H9 (cell line): ENCODE measurements around the gene OBI1. TPM values are rescaled to one million over a fixed set of nuclear protein-coding genes. Genes with fewer than 3 reads are reported as not detected.

Source experiments
- DNase-seq: peaks from one replicate; pipeline ENCODE4 v3.0.0-alpha.2; 2017
- H2AFZ ChIP-seq: one replicate; pipeline ENCODE4 v1.6.1; 2013; ENCODE audit warnings: mild to moderate bottlenecking, low read length, control low read depth, moderate library complexity
- H2AK5ac ChIP-seq: 2 replicates; pipeline ENCODE4 v1.6.1; 2013; ENCODE audit warnings: low read length, control low read depth, mixed read lengths; ENCODE audit not compliant: insufficient read length
- H2BK120ac ChIP-seq: one replicate; pipeline ENCODE4 v1.6.1; 2013; ENCODE audit warnings: low read depth, mild to moderate bottlenecking, low read length, control low read depth, inconsistent platforms; ENCODE audit not compliant: poor library complexity, severe bottlenecking
- H2BK12ac ChIP-seq: 2 replicates; pipeline ENCODE4 v1.6.1; 2013; ENCODE audit warnings: low read length, control low read depth, mixed read lengths, low read depth; ENCODE audit not compliant: insufficient read length
- H2BK15ac ChIP-seq: 2 replicates; pipeline ENCODE4 v1.6.1; 2013; ENCODE audit warnings: low read depth, low read length, control low read depth
- H2BK20ac ChIP-seq: one replicate; pipeline ENCODE4 v1.6.1; 2013; ENCODE audit warnings: low read depth, mild to moderate bottlenecking, low read length, control low read depth, inconsistent platforms; ENCODE audit not compliant: poor library complexity, severe bottlenecking
- H2BK5ac ChIP-seq: 2 replicates; pipeline ENCODE4 v1.6.1; 2013; ENCODE audit warnings: low read length, control low read depth, mixed read lengths; ENCODE audit not compliant: insufficient read length
- H3K14ac ChIP-seq: 2 replicates; pipeline ENCODE4 v1.6.1; 2013; ENCODE audit warnings: low read length, control low read depth; ENCODE audit not compliant: insufficient read depth
- H3K18ac ChIP-seq: 2 replicates; pipeline ENCODE4 v1.6.1; 2013; ENCODE audit warnings: low read depth, mild to moderate bottlenecking, mixed read lengths, low read length, control low read depth; ENCODE audit not compliant: insufficient read length
- H3K23ac ChIP-seq: 2 replicates; pipeline ENCODE4 v1.6.1; 2013; ENCODE audit warnings: low read length, control low read depth, mixed read lengths, low read depth; ENCODE audit not compliant: insufficient read length
- H3K23me2 ChIP-seq: 2 replicates; pipeline ENCODE4 v1.6.1; 2013; ENCODE audit warnings: low read depth, mild to moderate bottlenecking, mixed read lengths, low read length, control low read depth; ENCODE audit not compliant: insufficient read length, poor library complexity, severe bottlenecking
- H3K27ac ChIP-seq: 2 replicates; pipeline ENCODE4 v1.5.1; 2013; ENCODE audit warnings: low read length, control low read depth, mixed read lengths, low read depth; ENCODE audit not compliant: insufficient read length
- H3K27me3 ChIP-seq: 2 replicates; pipeline ENCODE4 v1.6.1; 2013; ENCODE audit warnings: low read length, control low read depth, inconsistent platforms; ENCODE audit not compliant: insufficient read depth
- H3K4ac ChIP-seq: 2 replicates; pipeline ENCODE4 v1.6.1; 2013; ENCODE audit warnings: low read depth, mild to moderate bottlenecking, control low read depth, inconsistent platforms, low read length, moderate library complexity
- H3K4me1 ChIP-seq: 2 replicates; pipeline ENCODE4 v1.6.1; 2013; ENCODE audit warnings: low read length, control low read depth, inconsistent platforms; ENCODE audit not compliant: insufficient read depth
- H3K4me2 ChIP-seq: 2 replicates; pipeline ENCODE4 v1.6.1; 2013; ENCODE audit warnings: low read length, control low read depth, mixed read lengths; ENCODE audit not compliant: insufficient read length, insufficient read depth
- H3K56ac ChIP-seq: 2 replicates; pipeline ENCODE4 v1.6.1; 2013; ENCODE audit warnings: low read depth, mild to moderate bottlenecking, mixed read lengths, low read length, control low read depth; ENCODE audit not compliant: insufficient read length
- H3K79me1 ChIP-seq: 2 replicates; pipeline ENCODE4 v1.6.1; 2013; ENCODE audit warnings: low read depth, mild to moderate bottlenecking, moderate library complexity, low read length, control low read depth, inconsistent platforms; ENCODE audit not compliant: insufficient read depth, poor library complexity, severe bottlenecking
- H3K79me2 ChIP-seq: 2 replicates; pipeline ENCODE4 v1.6.1; 2013; ENCODE audit warnings: low read length, control low read depth, inconsistent platforms; ENCODE audit not compliant: insufficient read depth
- H3K9ac ChIP-seq: 2 replicates; pipeline ENCODE4 v1.6.1; 2013; ENCODE audit warnings: low read length, control low read depth, mixed read lengths; ENCODE audit not compliant: insufficient read length; ENCODE audit errors: extremely low read depth
- H3K9me3 ChIP-seq: one replicate; pipeline ENCODE4 v1.6.1; 2013; ENCODE audit warnings: low read depth, low read length, inconsistent platforms; ENCODE audit not compliant: control insufficient read depth
- H3T11ph ChIP-seq: one replicate; pipeline ENCODE4 v1.6.1; 2013; ENCODE audit warnings: mild to moderate bottlenecking, low read length, control low read depth, inconsistent platforms
- H4K20me1 ChIP-seq: one replicate; pipeline ENCODE4 v1.6.1; 2013; ENCODE audit not compliant: control insufficient read depth, insufficient read length, insufficient read depth
- H4K5ac ChIP-seq: 2 replicates; pipeline ENCODE4 v1.6.1; 2013; ENCODE audit warnings: low read depth, mild to moderate bottlenecking, mixed read lengths, low read length, control low read depth; ENCODE audit not compliant: insufficient read length
- H4K8ac ChIP-seq: replicated peaks from 2 replicates; pipeline ENCODE4 v1.6.1; 2013; ENCODE audit warnings: low read length, control low read depth, mixed read lengths, low read depth; ENCODE audit not compliant: insufficient read length
- H4K91ac ChIP-seq: 2 replicates; pipeline ENCODE4 v1.6.1; 2013; ENCODE audit warnings: low read depth, mild to moderate bottlenecking, moderate library complexity, mixed read lengths, low read length, control low read depth; ENCODE audit not compliant: insufficient read length
- H3K27ac Mint-ChIP-seq, 3 experiments: 2 replicates in 2 of 3; 3 replicates in 1 of 3; pipeline ENCODE4 v1.8.0; 2020 to 2021; ENCODE audit warnings: mixed read lengths in 3 of 3, mild to moderate bottlenecking in 1 of 3, moderate library complexity in 1 of 3
- H3K27me3 Mint-ChIP-seq: 2 replicates; pipeline ENCODE4 v1.8.0; 2021; ENCODE audit warnings: low read depth, mild to moderate bottlenecking, moderate library complexity, mixed read lengths
- H3K36me3 Mint-ChIP-seq, 3 experiments: 2 replicates in 2 of 3; 3 replicates in 1 of 3; pipeline ENCODE4 v1.8.0; 2020 to 2021; ENCODE audit warnings: low read depth in 3 of 3, mixed read lengths in 3 of 3; ENCODE audit not compliant: insufficient read depth in 1 of 3
- H3K4me1 Mint-ChIP-seq, 2 experiments: 2 replicates each; pipeline ENCODE4 v1.8.0; 2020; ENCODE audit warnings: mixed read lengths in 2 of 2
- H3K4me3 Mint-ChIP-seq, 2 experiments: 2 replicates in 1 of 2; 3 replicates in 1 of 2; pipeline ENCODE4 v1.8.0; 2020 to 2021; ENCODE audit warnings: mild to moderate bottlenecking in 2 of 2, mixed read lengths in 2 of 2, moderate library complexity in 1 of 2
- H3K9me3 Mint-ChIP-seq, 2 experiments: 2 replicates in 1 of 2; 3 replicates in 1 of 2; pipeline ENCODE4 v1.8.0; 2020; ENCODE audit warnings: mild to moderate bottlenecking in 2 of 2, mixed read lengths in 2 of 2, moderate library complexity in 1 of 2
- WGBS: extraction: QIAGEN DNeasy Blood & Tissue Kit; methylation state at CpG from one replicate; pipeline ENCODE4 v1.1.7; 2013; ENCODE audit warnings: missing lambda C conversion rate, low lambda C conversion rate, mixed read lengths; ENCODE audit not compliant: insufficient read length; ENCODE audit errors: extremely low coverage; 5-methylcytosine and 5-hydroxymethylcytosine counted together
- total RNA-seq: library from RNA; stranded (reverse); gene quantifications from 2 replicates; pipeline ENCODE4 v1.2.1, GENCODE V29; 2021
- TF ChIP-seq, protein P1 (sequence below): fragments of 200-600 bp; sonication (generic); conservative IDR thresholded peaks from 3 replicates; pipeline ENCODE4 v1.8.0; 2021; ENCODE audit warnings: antibody characterized with exemption, mild to moderate bottlenecking

The OBI1 gene
- total RNA-seq, 1 experiment from 2014 or later, result 24.4 TPM

DNA sequence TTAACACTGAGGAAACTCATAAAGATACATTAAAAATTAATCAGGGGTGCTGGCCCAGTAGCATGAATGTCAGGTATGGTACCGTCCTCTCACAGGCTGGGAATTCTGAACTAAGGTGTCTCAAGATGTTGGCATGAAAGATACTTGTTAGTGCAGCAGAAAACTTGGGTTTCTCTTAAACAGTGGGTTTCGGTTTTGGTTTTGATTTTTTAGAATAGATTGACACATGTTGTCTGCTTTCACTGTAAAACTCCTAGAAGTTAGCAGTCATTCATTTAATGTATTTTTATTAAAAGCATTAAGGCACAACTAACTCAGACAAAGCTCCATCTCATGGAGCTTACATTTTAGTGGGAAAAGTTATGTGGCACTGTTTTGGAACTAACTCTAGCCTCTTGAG is 3.5 kb upstream of the OBI1 start:
- H2BK20ac ChIP-seq, result no peak overlapping the region
- no peak overlapping the region for H2BK120ac ChIP-seq
- no peak overlapping the region for H3K23ac ChIP-seq
- no peak overlapping the region for H3T11ph ChIP-seq
- H3K4ac ChIP-seq, result no peak overlapping the region
- no peak overlapping the region for H2BK15ac ChIP-seq
- Mint-ChIP-seq H3K36me3 (peaks cover 0 to 7% (median 0%) of the 10 kb centered on the region in 3 experiments; a peak in 3 of 7 replicates), H3K9me3 (no peaks in the 10 kb centered on the region; a peak in 3 of 5 replicates), H3K27me3 (peaks cover 40% of the 10 kb centered on the region), H3K4me1 (peaks cover 33 to 36% of the 10 kb centered on the region in 2 experiments), H3K4me3 (no peak overlapping the region), H3K27ac (no peak overlapping the region)
- H4K20me1 ChIP-seq, result peaks cover 4% of the 10 kb centered on the region
- peaks cover 4% of the 10 kb centered on the region for H3K23me2 ChIP-seq
- H2AFZ ChIP-seq, result no peak overlapping the region
- no peak for DNase-seq
- no peak overlapping the region for H3K56ac ChIP-seq
- H3K79me2 ChIP-seq, result no peaks in the 10 kb centered on the region
- no peak overlapping the region for H2BK12ac ChIP-seq
- H3K9me3 ChIP-seq, result no peaks in the 10 kb centered on the region
- no peak overlapping the region for H3K9ac ChIP-seq
- H3K27me3 ChIP-seq, result peaks cover 4% of the 10 kb centered on the region; the same call in 1 of the 2 replicates
- no peak overlapping the region for H3K27ac ChIP-seq
- H3K18ac ChIP-seq, result no peak overlapping the region
- WGBS, result no CpG with 5 or more reads among the region's 2 CpGs
- H3K4me1 ChIP-seq, result no peaks in the 10 kb centered on the region
- no peak overlapping the region for H4K5ac ChIP-seq
- TF ChIP-seq, protein P1, sequence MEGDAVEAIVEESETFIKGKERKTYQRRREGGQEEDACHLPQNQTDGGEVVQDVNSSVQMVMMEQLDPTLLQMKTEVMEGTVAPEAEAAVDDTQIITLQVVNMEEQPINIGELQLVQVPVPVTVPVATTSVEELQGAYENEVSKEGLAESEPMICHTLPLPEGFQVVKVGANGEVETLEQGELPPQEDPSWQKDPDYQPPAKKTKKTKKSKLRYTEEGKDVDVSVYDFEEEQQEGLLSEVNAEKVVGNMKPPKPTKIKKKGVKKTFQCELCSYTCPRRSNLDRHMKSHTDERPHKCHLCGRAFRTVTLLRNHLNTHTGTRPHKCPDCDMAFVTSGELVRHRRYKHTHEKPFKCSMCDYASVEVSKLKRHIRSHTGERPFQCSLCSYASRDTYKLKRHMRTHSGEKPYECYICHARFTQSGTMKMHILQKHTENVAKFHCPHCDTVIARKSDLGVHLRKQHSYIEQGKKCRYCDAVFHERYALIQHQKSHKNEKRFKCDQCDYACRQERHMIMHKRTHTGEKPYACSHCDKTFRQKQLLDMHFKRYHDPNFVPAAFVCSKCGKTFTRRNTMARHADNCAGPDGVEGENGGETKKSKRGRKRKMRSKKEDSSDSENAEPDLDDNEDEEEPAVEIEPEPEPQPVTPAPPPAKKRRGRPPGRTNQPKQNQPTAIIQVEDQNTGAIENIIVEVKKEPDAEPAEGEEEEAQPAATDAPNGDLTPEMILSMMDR, result no peak
- H3K4me2 ChIP-seq, result no peak overlapping the region
- no peak overlapping the region for H4K8ac ChIP-seq
- no peaks in the 10 kb centered on the region for H3K79me1 ChIP-seq
- no peak overlapping the region for H3K14ac ChIP-seq
- H2BK5ac ChIP-seq, result no peak overlapping the region
- no peak overlapping the region for H4K91ac ChIP-seq
- no peak overlapping the region for H2AK5ac ChIP-seq
